ENCODE measurements around the gene STRA8.

STRA8 gene

DNA sequence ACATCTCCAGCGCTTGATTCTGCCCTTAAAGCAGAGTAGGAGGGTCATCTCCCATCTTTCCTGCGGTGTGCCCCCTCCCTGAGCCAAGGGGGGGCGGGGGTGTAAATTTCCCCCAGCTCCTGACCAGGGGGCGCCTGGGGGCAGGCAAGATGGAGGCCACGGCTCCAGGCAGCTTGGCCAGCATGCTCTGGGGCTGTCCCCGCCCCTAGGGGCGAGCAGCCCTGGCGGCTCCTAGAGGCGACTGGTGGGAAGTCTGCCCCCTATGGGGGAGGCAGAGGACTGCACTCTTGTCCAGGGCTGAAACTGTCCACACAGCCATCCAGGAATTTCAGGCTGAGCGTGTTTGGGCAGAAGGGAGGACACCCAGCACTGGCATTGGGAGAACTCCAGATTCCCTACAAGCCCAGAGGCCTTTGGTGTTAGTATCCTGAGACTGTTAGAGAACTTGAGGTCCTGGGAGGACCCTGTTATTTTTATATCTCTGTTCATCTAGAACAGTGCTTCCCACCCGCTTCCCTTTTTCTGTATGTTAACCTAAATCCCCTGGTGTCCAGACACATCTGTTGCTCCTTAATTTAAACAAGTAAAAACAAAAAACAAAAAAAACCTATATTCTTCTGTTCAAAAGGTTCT, 4.6 kb downstream of the STRA8 start:
- no peak for DNase-seq (ENCODE audit: low spot score)

DNA sequence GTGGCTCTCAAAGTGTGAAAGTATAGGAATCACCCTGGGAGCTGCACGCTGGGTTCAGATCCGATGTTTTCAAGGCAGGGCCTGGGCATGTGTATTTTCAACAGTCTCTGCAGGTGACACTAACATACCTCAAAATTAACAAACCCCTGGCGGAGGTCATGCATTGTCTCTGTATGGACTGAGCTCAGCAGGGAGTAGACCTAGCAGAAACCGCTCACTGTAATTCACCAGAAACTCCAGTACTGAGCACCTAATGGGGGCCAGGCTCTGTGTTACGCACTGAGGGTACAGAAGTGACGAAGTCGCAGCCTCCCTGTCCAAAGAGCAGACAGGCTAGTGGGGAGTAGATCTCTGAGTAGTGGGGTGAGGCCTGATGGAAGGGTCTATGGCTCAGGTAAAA, 5.6 kb downstream of the STRA8 start:
- no peak for DNase-seq (ENCODE audit: low spot score)

DNA sequence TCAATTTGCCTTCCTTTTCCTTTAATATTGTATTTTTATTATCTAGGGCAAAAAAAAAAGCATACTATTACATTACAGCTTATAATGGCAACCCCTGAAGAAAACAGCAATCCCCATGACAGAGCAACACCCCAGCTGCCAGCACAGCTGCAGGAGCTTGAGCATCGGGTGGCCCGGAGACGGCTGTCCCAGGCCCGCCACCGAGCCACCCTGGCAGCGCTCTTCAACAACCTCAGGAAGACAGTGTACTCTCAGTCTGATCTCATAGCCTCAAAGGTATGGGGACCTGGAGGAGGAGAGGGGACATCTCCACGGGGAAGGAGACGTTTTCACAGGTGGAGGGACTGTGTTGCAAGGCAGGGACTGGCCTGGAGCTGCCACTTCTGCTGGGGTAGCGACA, 6.8 kb downstream of the STRA8 start:
- DNase-seq (ENCODE audit: low spot score): no peak

DNA sequence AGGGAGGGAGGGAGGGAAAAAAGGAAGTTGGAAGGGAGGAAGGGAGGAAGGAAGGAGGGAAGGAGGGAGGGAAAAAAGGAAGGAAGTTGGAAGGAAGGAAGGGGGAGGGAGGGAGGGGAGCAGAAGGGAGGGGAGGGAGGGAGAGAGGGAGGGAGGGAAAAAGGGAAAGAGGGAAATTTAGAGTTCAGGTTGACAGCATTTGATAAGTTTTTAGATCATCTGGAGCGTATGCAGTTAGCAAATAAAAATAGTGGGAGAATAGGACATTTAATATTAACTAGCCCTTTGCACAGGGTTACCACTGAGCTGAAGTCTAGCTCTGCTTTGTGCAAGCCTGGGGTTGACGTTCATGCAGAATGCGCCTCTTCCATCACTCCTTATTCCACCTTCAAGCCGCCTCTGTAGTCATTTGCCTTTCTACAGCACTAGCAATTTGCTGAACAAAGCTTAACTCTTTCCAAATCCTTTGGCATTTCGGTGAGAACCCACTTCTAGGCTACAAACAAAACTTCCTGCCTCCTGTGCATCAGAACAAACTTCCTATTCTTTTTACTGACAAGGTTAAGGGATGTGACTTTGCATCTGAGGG, 8.6 kb downstream of the STRA8 start:
- DNase-seq (ENCODE audit: low spot score): no peak

DNA sequence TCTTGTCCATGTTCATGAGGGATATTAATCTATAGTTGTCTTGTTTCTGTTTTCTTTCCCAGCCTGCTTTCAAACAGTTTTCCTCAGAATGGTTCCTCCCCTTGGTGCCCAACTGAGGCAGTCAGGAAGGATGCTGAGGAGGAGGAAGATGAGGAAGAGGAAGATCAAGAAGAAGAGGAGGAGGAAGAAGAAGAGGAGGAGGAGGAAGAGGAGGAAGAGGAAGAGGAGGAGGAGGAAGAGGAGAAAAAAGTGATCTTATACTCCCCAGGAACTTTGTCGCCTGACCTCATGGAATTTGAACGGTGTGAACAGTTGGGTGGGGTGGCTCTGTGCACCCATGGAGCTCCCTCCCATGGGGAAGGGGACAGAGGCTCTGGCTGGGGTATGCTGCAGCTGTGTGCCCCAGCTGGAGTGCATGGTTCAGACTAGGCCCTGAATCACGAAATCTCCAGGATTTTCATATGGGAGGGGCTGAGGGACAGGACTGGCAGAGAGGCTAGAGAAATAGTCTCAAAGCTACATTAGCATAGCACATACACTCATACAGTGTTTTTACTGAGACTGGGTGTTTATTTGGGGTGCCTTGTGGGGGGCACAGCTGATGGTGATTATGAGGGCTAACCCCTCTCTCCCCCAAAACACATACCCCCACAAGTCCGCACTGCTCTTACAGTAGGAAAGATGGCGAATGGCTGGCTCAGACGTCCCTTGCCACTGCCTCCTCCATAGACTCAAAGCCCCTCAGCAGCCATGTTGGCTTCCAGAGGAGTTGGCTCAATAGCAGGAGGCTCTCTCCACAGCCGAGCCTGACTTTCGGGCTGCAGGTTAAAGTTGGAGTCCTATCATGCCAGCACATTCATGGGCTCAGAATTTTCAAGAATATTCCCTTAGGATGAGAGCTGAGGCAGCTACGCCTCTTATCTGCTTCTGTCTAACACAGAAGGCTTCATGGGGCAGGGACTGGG, 11.9 kb downstream of the STRA8 start:
- no peak for DNase-seq (ENCODE audit: low spot score)

DNA sequence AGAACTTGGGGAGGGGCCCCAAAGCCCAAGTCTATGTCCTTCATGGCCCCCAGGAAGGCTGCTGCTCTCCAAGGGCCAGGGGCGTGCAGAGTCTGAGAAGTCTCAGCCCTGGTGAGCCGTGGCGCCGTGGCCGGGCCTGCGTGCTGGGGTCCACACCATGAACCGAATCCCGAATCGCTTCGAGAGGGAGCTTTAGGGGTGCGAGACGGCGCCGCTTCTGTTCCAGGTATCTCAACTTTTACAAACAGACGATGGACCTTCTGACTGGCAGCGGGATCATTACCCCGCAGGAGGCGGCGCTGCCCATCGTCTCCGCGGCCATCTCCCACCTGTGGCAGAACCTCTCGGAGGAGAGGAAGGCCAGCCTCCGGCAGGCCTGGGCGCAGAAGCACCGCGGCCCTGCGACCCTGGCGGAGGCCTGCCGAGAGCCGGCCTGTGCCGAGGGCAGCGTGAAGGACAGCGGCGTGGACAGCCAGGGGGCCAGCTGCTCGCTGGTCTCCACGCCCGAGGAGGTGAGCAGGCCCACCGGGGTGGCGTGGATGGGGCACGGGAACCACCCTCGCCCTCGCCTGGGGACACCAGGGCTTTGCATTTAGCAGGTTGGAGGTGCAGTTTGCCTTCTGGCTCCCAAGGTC, 12.7 kb downstream of the STRA8 start:
- DNase-seq (ENCODE audit: low spot score): no peak

DNA sequence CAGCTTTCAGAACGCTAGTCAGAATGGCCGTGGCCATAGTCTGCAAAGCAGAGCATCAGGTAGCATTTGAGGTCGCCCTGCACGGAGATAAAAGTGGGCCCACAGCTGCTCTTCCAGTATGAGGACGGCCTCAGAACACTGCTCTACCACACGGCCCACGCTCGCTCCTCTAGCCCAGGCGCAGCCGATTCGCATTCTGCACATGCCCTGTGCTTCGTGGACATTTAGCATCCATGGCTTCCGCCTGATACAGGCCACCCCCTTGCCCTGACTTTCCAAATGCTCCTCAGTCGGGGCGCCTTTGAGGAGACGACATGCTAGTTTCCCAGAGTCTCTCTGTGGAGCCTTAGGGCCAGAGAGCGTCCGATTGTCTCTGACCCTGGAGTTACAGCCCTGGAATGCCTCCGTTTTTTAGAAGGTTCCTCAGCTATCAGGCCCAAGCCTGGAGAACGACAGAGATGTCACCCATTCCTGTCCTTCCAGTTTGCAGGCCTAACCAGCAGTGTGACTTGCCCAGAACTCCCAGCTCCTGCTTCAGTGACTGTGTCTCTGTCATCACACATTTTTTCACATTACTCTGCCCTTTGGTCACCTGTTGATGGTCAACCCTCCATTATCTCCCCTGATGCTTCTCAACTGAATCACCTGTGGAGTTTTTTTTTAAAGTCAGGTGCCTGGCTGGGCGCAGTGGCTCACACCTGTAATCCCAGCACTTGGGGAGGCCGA, 14.3 kb downstream of the STRA8 start:
- no peak for DNase-seq (ENCODE audit: low spot score)

DNA sequence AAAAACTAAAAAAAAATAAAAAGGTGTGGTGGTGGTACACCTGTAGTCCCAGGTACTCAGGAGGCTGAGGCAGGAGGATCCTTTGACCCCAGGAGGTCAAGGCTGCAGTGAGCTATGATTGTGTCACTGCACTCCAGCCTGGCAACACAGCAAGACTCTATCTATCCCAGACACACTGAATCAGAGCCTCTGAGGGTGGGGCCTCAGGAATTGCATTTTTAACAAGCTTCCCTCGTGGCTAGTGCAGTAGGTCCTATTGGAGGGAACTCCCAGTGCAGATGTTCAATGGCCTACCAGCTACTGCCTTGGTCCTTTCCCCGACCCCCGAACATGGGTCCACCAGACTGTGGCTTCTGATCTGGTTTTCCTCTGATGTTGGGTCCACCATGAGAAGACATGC, 14.9 kb downstream of the STRA8 start:
- DNase-seq (ENCODE audit: low spot score): no peak

DNA sequence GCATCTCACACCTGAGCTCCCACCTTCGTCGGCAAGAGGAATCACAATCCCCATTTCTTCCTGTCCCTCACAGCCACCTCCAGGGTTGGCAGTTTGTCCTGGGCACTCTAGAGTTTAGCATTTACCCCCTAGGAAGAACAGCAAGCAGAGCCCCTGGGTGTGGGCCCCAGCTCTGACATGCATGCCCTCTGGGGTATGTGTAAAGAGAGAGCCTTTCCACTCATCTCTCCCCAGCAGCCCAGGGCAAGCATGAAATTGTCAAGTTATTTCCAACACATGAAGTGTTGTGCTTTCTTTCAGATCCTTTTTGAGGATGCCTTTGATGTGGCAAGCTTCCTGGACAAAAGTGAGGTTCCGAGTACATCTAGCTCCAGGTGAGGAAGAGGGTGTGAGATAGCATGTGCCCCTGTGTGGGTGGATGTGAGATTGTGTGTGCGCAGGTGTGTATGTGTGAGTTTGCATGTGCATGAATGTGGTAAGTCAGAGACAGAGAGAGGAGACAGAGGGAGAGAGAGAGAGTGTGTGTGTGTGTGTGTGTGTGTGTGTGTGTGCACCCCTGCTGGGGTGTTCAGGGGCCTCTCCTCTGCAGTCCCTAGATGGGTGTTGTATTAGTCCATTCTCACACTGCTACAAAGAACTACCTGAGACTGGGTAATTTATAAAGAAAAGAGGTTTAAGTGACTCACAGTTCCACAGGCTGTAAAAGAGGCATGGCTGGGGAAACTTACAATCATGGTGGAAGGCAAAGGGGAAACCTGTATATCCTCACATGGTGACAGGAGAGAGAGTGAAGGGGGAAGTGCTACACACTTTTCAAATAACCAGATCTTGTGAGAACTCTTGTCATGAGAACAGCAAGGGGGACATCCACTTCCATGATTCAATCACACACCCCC, 18.1 kb downstream of the STRA8 start:
- no peak for DNase-seq (ENCODE audit: low spot score)

DNA sequence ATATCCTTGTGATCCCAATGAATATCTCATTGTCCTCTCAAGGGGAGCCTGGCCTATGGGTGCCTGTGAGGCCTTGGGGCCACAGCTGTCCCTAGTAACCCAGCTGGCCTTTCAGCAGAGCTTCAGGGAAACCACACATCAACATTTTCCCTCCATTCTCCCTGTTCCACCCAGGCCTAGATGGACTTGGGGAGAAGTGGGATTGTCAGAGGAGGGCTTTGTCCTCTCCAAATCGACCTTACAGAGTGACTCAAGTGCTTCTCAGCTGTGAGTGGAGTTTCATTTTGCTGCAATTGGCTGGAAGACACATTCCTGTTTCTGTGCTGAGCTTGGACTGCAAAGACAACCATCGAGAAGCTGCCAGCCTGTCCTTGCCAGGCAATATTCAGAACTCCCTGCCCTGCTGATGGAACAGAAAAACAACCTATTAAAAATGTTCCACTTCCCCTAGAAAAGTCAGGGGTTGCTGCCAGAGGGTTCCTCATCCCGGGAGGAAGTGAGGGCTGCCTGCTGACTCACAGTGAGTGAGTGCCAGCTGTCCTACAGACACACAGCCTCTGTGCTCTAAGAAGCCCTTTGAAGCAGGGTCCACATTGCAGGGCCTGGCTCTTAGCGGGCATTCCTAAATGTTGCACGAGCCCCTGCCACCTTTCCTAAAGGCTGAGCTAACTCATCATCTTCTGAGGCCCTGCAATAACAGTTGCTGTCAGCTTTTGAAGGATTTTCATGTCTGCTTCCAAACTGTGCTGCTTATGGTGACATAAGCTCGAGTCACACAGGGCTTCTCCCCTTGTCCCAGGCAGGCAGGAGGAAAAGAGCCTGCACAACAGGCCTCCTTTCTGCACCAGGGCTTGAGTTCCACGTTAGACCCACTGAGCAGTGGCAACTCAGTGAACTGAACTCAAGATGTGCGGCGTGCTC, 20.5 kb downstream of the STRA8 start:
- no peak for DNase-seq (ENCODE audit: low spot score)

DNA sequence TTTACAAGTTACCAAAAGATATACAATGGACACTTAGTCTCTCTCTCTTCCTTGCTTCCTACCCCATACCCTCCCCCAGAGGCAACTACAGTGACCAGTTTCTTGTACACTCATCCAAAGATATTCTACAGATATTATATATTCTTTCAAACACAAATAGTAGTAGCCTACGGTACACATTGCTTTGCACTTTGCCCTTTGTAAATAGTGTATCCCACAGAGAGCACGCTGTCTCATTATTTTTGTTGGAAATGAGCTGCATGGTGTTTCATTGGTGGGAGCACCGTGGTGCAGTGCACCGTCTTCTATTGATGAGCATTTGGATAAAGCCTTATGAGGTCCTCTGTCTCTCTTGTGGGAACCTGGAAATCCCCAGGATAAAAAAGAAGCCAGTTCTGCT, 24.2 kb downstream of the STRA8 start:
- DNase-seq (ENCODE audit: low spot score): no peak

DNA sequence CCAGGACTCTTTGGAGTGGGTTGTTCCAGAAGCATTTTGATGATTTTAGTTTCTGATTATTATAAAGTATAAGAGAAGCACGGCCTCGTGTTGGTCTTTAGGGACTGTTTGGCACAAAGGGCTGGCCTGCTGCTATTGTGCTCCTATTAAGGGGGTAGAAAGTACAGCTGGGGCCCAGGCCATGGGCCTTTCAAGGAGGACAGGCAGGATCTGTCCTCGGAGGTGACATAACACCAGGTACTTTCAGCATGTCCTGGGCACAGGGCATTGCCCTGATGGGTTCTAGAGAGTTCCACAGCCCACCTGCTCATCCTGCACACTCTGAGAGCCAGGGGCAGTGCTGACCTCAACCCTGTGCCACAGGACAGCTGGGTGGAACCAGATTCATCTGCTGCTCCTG, 24.9 kb downstream of the STRA8 start:
- no peak for DNase-seq (ENCODE audit: low spot score)

DNA sequence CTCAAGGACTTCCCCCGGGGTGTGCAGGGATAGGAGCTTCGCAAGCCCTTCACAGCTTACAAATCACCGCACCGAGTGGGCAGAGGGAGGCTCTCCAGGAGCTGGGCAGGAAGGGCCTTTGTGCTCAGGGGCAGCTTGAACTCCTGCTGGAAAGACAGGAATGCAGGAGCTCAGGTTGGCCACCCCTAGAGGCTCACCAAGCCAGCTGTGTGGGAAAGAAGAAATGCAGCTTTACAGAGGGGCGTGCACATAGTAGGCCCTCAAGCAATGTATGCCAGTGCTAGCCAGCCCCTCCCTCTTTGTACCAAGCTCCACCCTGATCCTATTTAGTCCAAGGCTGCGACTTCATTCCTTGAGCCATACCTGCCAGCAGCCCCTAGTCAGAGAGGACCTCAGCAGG, 26.1 kb downstream of the STRA8 start:
- no peak for DNase-seq (ENCODE audit: low spot score)

DNA sequence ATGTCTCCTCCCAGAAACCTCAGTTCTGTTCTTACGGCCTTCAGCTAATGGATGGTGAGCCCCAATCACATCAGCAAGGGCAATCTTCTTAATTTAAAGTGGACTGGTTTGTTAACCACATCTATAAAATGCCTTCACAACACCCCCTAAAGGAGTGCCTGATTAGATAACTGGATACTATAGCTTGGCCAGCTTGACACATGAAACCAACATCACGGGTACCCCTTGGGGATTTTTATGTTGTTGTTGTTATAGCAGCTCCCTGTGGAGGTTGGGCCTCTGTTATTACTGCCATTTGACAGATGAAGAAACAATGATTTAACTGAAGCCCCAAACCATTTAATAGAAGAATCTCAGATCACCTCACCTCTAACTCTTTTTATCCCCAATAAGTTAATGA, 26.8 kb downstream of the STRA8 start:
- DNase-seq (ENCODE audit: low spot score): no peak

DNA sequence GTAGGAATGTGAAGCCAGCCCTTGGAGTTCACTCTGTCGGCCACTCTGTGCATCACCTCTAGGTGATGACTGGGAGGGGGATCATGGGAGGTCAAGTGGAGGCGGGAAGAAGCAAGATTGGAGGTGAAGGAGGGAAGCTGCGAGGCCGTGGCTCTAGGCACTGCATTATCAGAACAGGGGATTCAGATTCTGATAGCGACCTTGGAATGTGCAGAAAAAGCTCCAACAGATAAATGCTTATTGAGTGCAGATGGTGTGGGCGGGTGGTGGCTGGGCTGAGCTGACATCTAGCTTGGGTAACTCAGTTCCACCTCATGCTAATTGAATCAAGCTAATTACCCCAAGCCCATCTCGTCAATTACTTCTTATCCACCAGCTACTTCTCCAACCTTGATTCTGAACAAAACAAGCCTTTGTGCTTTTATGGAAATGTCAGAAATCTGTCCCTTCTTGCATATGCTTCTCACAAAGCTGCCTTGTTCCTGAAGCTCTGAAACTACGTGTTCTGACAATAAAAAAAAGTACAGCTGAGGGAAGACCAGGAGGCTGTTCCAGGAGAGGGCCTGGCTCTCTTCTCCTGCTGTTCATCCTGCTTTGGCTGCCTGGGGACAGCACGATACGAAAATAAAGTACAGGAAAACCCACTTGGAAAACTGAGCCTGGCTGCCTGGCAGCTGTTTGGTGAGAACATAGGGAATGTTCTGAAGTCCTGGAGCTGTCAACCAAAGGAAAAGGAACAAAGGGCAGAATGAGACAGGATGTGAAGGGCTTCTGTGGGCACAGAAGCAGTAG, 27.5 kb downstream of the STRA8 start:
- DNase-seq (ENCODE audit: low spot score): no peak

DNA sequence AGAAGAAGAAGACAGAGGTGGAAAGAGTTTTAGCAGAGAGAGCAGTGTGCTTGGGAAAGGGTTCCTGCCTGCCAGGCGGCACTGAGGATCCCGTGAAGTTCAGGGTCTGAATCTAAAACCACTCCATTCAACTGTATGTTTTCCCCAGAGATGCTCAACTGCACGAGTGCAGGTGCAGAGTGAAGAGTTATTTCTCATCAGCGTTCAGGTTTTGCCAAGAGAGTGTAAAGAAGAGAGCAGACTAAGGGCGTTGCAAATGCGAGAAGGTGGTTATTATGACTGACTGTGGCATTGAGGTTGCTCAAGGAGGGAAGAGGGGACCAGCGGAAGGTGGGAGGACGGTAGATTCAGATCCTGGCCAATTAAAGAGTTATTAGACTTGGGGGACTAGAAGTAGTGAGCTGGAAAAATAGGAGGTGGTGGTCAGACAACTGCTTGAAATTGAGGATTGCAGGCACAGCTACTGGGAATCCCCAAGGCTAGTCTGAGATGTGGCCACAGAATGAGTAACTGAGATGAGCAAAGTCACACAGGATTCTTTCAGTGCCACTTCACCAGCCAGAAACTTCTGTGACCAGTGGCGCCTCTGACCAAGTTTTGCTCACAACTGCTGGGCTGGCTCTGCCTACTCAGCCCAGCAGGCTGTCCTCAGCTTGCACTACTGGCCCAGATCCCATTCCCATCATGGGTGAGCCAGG, 29.1 kb downstream of the STRA8 start:
- DNase-seq (ENCODE audit: low spot score): no peak

DNA sequence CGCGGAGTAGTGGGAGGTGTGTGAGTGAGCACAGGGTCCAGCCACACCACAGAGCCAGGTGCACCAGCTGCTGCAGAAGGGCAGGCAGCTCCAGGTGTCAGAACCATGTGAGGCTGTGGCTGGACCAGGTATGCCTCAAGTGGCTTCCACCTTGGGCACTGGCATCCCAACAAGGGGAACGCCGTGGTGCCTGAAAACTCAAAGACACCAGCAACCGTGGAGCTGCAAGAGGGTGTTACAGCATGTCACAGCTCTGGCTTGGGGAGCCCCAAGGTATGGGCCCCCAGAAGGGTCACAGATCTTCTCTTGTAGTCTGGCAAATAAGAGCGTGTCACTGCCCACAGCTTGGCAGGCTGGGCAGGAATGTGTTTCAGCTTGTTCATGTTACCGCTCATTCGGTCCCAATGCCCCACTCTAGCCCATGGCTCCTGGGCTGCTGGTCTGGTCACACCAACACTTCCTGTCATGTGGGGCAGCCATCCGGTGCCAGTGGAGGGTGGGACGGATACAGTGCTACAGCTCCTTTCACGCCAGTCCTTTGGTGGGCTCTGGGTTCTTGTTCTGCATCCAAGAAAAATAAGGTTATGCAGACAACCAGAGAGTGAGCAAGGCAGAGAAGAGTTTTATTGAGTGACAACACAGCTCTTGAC, 29.8 kb downstream of the STRA8 start:
- DNase-seq (ENCODE audit: low spot score): peak; percentile 14

DNA sequence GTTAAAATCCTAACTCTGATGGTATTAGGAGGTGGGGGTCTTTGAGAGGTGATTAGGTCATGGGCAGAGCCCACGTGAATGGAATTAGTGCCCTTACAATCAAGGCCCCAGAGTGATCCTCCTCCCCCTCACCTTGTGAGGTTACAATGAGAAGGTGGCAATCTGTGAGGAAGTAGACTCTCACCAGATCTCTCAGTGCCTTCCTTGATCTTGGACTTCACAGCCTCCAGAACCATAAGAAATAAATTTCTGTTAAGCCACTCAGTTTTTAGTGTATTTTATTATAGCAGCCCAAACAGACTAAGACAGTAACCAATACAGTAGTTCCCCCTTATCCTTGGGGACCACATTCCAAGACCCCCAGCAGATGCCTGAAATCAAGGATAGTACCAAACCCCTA, 32.0 kb downstream of the STRA8 start:
- no peak for DNase-seq (ENCODE audit: low spot score)
